ENCODE data around the gene DOCK4. TPM values are rescaled to one million over a fixed set of nuclear protein-coding genes. Genes with fewer than 3 reads are reported as not detected.

DOCK4 gene
- total RNA-seq, 1 experiment from 2014 or later, result 3.4 TPM

DNA sequence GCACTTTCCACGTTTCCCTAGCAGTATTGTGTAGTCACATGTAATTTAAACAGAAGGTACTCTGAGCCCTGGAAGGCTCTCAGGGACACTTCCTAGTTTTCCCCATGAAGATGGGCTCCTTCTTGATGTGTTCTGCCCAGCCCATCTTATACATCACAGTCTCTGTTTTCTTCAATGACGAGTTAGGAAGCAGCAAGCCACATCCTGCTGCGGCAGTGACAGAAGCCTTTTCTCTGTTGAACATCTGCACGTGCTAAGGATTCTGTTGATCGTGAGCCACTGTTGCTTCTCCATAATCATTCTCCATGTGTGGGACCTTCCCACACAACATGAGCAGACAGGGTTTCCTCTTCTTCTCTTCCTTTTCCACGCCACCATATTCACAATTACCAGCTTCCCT lies 346.0 kb downstream of the DOCK4 start:
- DNase-seq (ENCODE audit: low spot score), result no peak

DNA sequence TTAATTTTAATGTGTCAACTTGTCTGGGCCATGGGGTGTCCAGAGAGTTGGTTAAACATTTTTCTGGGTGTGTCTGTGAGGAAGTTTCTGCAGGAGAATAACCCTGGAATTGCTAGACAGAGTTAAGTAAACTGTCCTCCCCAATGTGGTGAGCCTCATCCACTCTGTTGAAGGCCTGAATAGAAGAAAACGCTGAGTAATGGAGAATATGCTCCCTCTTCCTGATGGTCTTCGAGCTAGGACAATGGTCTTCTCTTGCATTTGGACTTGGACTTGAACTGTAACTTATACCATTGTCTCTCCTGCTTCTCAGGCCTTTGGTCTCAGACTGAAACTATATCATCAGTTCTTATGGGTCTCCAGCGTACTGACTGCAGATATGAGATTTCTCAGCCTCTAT lies 347.9 kb downstream of the DOCK4 start:
- DNase-seq (ENCODE audit: low spot score), result no peak

DNA sequence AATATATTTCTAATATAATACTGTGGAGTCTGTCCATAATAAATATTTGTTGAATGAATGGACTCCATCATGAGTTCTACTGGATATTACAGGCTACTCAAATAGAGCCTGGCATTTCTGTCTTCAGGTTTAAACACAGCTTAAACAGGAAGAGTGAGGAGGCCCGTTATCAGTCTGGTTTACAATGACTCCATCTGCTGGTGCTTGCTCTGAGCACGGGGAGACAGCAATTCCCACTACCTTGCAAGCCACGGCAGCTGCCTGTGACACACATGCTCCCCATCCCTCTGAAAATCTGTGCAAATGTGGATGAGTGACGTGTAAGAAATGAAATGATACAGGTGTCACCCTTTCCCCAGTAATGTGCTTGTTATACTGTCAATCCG lies 350.4 kb downstream of the DOCK4 start:
- no peak for DNase-seq (ENCODE audit: low spot score)

GRCh38 chr7:111855161-111855841 lies 350.9 kb downstream of the DOCK4 start:
- peak; percentile 74 for DNase-seq (ENCODE audit: low spot score)

DNA sequence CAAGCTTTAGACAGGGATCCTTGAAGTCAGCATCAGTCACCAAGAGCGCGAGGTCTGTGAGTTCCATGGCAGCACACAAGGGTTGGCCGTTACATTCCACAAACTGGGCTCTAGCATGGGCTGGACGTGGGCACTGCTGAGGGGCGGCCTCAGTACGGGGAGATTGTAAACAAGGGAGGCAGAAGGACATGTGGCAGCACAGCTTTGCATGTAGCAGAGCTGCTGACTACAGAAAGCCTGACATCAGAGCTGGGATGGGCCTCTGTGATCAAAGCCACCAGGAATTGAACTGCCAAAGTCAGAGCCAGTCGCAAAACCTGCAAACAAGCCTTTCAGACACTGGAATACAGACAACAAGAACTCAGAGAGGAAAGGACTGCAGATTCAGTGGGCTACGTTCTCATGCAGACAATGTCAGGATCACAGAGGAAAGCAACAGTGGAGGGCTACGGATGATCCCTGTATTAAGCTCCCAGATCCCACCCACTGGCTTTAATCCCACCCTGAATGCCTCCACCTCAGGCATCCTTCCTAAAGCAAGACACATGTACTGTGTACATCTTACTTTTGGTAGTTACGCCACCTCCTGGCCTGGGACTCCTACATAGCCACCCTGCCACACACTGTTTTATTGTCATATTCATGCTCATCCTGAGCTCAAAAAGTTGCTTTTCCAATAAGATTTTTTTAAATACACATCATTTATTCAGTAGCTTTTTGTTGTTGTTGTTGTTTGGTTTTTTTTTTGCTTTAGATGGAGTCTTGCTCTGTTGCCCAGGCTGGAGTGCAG lies 352.8 kb downstream of the DOCK4 start:
- no peak for DNase-seq (ENCODE audit: low spot score)

GRCh38 chr7:111852081-111852480 lies 354.1 kb downstream of the DOCK4 start:
- no peak for DNase-seq (ENCODE audit: low spot score)

- no peak for DNase-seq (ENCODE audit: low spot score)
Measured at GRCh38 chr7:111846898-111847297, 359.3 kb downstream of the DOCK4 start.

DNA sequence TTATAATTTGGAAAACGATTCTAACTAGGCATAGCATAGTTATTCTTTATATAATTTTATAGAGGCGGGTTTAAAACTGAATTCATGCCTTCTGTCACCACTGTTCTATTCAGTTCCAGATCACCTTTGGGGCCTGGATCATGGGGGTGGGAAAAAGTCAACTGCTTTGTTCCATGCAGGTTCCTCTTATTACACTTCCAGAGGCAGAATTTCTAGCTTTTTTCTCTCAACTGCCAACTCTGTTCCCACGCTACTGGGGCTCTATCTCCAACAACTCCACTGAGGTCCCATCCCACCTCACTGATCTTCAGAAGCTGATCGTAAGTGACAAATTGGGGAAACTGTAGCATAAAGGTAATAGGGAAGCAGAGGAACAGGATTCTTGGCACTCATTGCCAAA lies 360.3 kb downstream of the DOCK4 start:
- DNase-seq (ENCODE audit: low spot score), result no peak

GRCh38 chr7:111844904-111845671 lies 361.1 kb downstream of the DOCK4 start:
- DNase-seq (ENCODE audit: low spot score), result no peak

DNA sequence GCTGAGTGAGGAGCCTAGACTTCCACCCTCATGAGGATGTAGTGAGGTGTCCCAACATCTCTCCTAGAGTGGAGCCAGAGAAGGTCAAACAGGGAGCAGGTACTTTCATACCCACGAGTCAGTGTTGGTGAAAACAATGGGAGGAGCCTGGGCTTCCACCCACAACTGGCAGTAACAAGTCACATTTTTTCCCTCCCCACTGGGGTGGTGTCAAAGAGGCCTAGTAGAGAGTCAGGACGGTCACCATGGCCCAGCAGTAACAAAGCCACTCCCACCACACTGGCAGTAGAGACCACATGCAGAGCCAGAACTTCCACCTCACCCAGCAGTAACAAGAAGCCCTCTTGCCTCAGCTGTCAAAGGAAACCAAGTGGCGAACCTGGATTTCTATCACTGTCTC lies 363.7 kb downstream of the DOCK4 start:
- no peak for DNase-seq (ENCODE audit: low spot score)

DNA sequence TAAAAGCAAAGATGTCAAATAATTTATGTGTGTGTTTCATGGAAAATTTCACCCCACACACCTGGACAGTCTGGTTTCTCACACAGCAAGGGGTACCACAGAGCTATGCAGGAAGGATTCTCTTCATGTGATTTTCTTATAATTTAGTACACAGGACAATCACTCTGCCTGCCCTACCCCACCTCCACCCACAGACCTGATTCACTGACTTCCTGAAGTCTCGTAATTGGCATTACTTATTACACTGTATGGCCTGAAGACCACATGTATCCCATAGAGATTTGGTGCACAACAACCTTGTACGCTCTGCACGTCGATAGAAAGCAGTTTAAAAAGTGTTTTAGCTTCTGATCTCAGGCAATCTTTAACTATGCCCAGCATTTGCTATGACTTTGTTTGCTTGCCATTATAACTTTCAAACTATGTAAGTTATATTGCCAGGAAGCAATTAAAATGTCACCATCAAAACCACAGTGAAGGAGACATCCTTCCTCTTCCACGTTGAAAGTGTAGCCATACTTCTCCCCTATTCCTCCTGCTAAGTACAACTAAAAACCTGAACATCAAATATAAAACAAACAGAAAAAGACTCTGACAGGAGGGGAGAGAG lies 364.5 kb downstream of the DOCK4 start:
- no peak for DNase-seq (ENCODE audit: low spot score)

- DNase-seq (ENCODE audit: low spot score), result no peak
Measured at GRCh38 chr7:111840528-111840927, 365.7 kb downstream of the DOCK4 start.

DNA sequence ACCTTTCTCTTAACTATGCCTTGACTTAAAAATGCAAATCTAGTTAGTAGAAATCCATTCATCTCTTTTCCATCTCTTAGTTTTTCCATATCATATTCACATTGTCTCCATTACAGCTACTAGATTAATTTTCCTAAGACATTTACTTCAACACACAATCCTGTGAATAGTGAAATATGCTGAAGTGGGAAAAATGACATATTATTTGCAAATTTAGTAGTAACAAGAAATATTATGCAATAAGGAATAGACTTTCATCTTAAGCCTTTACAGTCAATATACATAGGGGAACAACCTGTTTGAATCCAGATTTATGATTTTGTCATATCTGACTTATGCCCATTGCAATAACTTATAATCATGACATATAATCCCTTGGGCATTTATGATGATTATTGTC lies 366.9 kb downstream of the DOCK4 start:
- no peak for DNase-seq (ENCODE audit: low spot score)

GRCh38 chr7:111836592-111836991 lies 369.6 kb downstream of the DOCK4 start:
- no peak for DNase-seq (ENCODE audit: low spot score)

GRCh38 chr7:111835066-111835465 lies 371.1 kb downstream of the DOCK4 start:
- DNase-seq (ENCODE audit: low spot score), result peak; percentile 65

- no peak for DNase-seq (ENCODE audit: low spot score)
Measured at GRCh38 chr7:111834367-111834766, 371.8 kb downstream of the DOCK4 start.

DNA sequence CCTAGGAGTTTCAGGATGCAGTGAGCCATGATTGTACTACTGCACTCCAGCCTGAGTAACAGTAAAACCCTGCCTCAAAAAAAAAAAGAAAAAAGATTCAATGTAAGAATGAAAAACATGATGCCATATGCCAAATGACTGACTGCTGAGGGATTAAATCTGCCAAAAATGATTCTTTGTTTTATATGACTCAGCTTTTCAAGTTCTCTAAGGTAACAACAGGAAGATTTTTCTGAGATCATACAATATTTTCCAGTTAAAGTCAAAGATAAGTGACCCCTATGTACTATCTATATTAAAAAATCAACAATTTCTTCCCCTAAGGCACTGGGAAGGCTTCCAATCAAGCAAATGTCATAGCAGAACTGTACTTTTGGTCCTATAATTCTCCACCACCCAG lies 372.7 kb downstream of the DOCK4 start:
- no peak for DNase-seq (ENCODE audit: low spot score)

DNA sequence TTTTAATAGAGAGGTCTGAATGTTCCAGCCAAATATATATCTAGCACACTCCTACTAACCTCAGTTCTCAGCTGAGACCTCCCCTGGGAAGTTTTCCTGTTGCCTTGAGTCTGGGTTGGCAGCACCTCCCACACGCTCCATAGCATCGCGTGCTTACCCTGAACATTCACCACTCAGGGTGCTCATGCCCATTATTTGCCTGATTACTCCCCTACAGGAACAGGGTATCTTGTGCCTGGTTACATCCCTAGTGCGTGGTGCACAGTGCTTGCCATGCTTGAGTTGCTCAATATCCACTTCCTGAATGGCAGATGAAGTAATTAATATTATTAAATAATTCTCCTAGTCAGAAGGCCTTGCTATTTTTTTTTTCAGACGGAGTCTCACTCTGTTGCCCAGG lies 374.0 kb downstream of the DOCK4 start:
- no peak for DNase-seq (ENCODE audit: low spot score)

DNA sequence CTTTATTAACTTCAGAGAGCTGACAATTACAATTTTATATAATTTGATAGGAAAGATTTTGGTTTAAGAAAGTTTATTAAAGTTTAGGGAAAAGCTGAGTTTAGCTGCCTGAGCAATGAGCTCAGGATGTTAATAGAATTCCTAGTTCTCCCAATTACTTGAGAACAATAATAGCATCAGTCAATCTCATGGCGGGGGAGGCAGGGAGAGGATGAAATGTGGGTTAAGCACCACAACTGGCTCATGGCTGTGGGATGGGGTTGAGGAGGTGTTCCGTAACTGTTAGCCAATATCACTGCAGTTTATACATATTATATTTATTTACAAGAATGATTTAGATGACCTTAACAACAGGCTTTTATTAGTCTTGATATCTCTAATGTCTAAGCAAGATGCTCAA lies 377.0 kb downstream of the DOCK4 start:
- DNase-seq (ENCODE audit: low spot score), result no peak

- DNase-seq (ENCODE audit: low spot score), result peak; percentile 47
Measured at GRCh38 chr7:111827863-111828504, 378.2 kb downstream of the DOCK4 start.

GRCh38 chr7:111825046-111825445 lies 381.2 kb downstream of the DOCK4 start:
- no peak for DNase-seq (ENCODE audit: low spot score)

DNA sequence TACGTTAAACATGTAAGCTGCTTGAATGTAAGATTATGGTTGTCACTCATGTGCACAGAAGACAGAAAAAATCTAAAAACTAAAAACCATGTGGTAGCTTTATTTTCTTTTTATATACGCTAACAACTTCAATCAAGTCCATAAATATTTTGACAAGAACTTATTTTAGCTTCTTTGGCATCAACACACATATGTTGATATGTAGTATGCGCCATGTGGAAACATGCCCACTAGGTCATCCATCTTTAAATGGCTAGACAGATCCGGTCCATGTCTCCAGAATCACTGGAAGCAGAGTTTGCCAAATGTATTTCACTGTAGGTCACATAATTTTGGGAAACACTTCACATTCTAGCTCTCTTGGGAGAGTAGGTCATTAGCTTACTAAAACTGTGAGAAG lies 382.4 kb downstream of the DOCK4 start:
- DNase-seq (ENCODE audit: low spot score), result no peak
